ENCODE data around the gene SKAP1.

DNA sequence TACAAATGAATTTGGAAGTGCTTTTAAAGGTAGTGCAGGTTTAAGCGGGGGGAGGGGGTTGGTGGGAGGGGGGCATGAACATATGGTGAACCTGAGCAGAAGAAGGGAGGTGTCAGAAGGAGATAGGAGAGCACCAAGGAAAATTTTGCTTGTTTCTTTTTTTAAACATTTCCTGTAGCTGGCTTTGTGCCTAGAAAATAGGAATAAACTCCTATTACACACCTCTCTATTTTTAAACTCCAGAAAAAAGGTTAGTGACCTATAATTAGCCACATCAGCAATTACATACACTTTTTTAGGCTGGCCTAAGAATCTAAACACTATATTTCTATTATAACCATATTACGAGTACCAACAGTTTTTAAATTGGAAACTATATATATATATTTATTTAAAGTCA, 159.1 kb downstream of the SKAP1 start:
- TF ChIP-seq, protein P1, sequence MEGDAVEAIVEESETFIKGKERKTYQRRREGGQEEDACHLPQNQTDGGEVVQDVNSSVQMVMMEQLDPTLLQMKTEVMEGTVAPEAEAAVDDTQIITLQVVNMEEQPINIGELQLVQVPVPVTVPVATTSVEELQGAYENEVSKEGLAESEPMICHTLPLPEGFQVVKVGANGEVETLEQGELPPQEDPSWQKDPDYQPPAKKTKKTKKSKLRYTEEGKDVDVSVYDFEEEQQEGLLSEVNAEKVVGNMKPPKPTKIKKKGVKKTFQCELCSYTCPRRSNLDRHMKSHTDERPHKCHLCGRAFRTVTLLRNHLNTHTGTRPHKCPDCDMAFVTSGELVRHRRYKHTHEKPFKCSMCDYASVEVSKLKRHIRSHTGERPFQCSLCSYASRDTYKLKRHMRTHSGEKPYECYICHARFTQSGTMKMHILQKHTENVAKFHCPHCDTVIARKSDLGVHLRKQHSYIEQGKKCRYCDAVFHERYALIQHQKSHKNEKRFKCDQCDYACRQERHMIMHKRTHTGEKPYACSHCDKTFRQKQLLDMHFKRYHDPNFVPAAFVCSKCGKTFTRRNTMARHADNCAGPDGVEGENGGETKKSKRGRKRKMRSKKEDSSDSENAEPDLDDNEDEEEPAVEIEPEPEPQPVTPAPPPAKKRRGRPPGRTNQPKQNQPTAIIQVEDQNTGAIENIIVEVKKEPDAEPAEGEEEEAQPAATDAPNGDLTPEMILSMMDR (IDR thresholded peaks at IDR 0.05), result no peak
- no peak for TF ChIP-seq ZFX (IDR thresholded peaks at IDR 0.05; ENCODE audit: borderline replicate concordance)
